GM18511 (cell line): ENCODE results near the gene KISS1.
"Not testable (repeated sequence)": the region's sequence is repeated elsewhere in the genome, so short reads cannot be mapped to it uniquely, and the experiment has no call there.

Source experiments
- ATAC-seq: cut with Tn5 transposase; IDR thresholded peaks from one replicate; pipeline ENCODE4 v1.9.1; 2021; ENCODE audit warnings: mild to moderate bottlenecking, moderate library complexity; ENCODE audit not compliant: unreplicated experiment

The KISS1 gene

GRCh38 chr1:204196068-204196795 is at the start of gene KISS1:
KISS1 (minus strand) TSS chr1:204196491; CDS start chr1:204192876, 3,615 bp downstream.
- no peak for ATAC-seq

- no peak for ATAC-seq
Observed at GRCh38 chr1:204242920-204243319, 46.6 kb upstream of the KISS1 start.

GRCh38 chr1:204241914-204242313 is 45.6 kb upstream of the KISS1 start:
- no peak for ATAC-seq

- no peak for ATAC-seq
Observed at GRCh38 chr1:204241050-204241449, 44.8 kb upstream of the KISS1 start.

GRCh38 chr1:204240233-204240632 is 43.9 kb upstream of the KISS1 start:
- no peak for ATAC-seq

- ATAC-seq = not testable (repeated sequence)
Observed at GRCh38 chr1:204239401-204239800, 43.1 kb upstream of the KISS1 start.

GRCh38 chr1:204238520-204238919 is 42.2 kb upstream of the KISS1 start:
- not testable (repeated sequence) for ATAC-seq

GRCh38 chr1:204237515-204237914 is 41.2 kb upstream of the KISS1 start:
- not testable (repeated sequence) for ATAC-seq

GRCh38 chr1:204232526-204232925 is 36.2 kb upstream of the KISS1 start:
- ATAC-seq = no peak

GRCh38 chr1:204230211-204230610 is 33.9 kb upstream of the KISS1 start:
- ATAC-seq = no peak

GRCh38 chr1:204228896-204229295 is 32.6 kb upstream of the KISS1 start:
- ATAC-seq = no peak

- ATAC-seq = no peak
Observed at GRCh38 chr1:204227996-204228785, 31.9 kb upstream of the KISS1 start.

- ATAC-seq = no peak
Observed at GRCh38 chr1:204227351-204227750, 31.1 kb upstream of the KISS1 start.

- no peak for ATAC-seq
Observed at GRCh38 chr1:204225841-204226735, 29.8 kb upstream of the KISS1 start.

GRCh38 chr1:204224655-204225054 is 28.4 kb upstream of the KISS1 start:
- ATAC-seq = no peak

GRCh38 chr1:204223129-204223860 is 27.0 kb upstream of the KISS1 start:
- ATAC-seq = no peak

GRCh38 chr1:204222764-204223055 is 26.4 kb upstream of the KISS1 start:
- ATAC-seq = no peak

- ATAC-seq = no peak
Observed at GRCh38 chr1:204222006-204222763, 25.9 kb upstream of the KISS1 start.

GRCh38 chr1:204221271-204221670 is 25.0 kb upstream of the KISS1 start:
- no peak for ATAC-seq
